B cell (primary cell): ENCODE data around the gene TRABD2A. TPM values are rescaled to one million over a fixed set of nuclear protein-coding genes. Genes with fewer than 3 reads are reported as not detected.

Source experiments
- ATAC-seq: fragments of 200-7000 bp; cut with Tn5 transposase; one replicate; pipeline ENCODE4 v1.10.0; 2021; ENCODE audit warnings: low read depth, mild to moderate bottlenecking, moderate number of reproducible peaks, moderate library complexity
- CTCF ChIA-PET: fragments of 350-600 bp; sonication (Branson Sonifier 250); formaldehyde crosslinking; loops from one replicate; lab custom pipeline; 2021; ENCODE audit warnings: antibody characterized with exemption, inconsistent platforms; lab: Charles Lee
- POLR2A ChIA-PET: fragments of 350-600 bp; sonication (Branson Sonifier 250); formaldehyde crosslinking; loops from one replicate; lab custom pipeline; 2021; ENCODE audit warnings: antibody characterized with exemption; lab: Charles Lee
- DNase-seq: peaks from one replicate; pipeline ENCODE4 v3.0.0; 2013
- H2AFZ ChIP-seq: 2 replicates; pipeline ENCODE4 v1.6.1; 2012; ENCODE audit warnings: mild to moderate bottlenecking, low read depth, low read length; ENCODE audit not compliant: insufficient read depth, poor library complexity, severe bottlenecking
- H3K27ac ChIP-seq, 2 donors: 1 replicate in 1 of 2; 2 replicates in 1 of 2; pipeline ENCODE4 v1.5.1; 2012 to 2013; ENCODE audit warnings: low read length in 2 of 2, mild to moderate bottlenecking in 2 of 2, moderate library complexity in 1 of 2
- H3K27me3 ChIP-seq, 4 experiments: fragments of 200-600 bp in 1 of 4; sonication (generic) in 1 of 4; replicated peaks in 1 of 4; 1 replicate in 2 of 4; 2 replicates in 2 of 4; pipeline versions ENCODE4 v1.6.1 to v1.7.0; 2013 to 2016; ENCODE audit warnings: low read length in 3 of 4, mild to moderate bottlenecking in 2 of 4, mixed read lengths in 1 of 4, moderate library complexity in 1 of 4; ENCODE audit not compliant: insufficient read depth in 4 of 4, control insufficient read depth in 3 of 4; ENCODE audit errors: control extremely low read depth in 1 of 4
- H3K36me3 ChIP-seq, 2 experiments: replicated peaks in 1 of 2; 1 replicate in 1 of 2; 2 replicates in 1 of 2; pipeline versions ENCODE4 v1.6.1 to v1.7.1; 2013; ENCODE audit warnings: low read length in 1 of 2; ENCODE audit not compliant: insufficient read depth in 2 of 2, control insufficient read depth in 1 of 2; ENCODE audit errors: control extremely low read depth in 1 of 2, extremely low read depth in 1 of 2
- H3K4me1 ChIP-seq, 2 donors: fragments of 200-600 bp in 1 of 2; sonication (generic) in 1 of 2; 1 replicate in 1 of 2; 2 replicates in 1 of 2; pipeline versions ENCODE4 v1.5.1 to v1.6.1; 2013 to 2017; ENCODE audit warnings: low read length in 2 of 2; ENCODE audit not compliant: control insufficient read depth in 2 of 2, insufficient read depth in 2 of 2
- H3K4me2 ChIP-seq: replicated peaks from 2 replicates; pipeline ENCODE3; 2012; ENCODE audit warnings: mild to moderate bottlenecking, low read depth, low read length; ENCODE audit not compliant: poor library complexity, severe bottlenecking
- H3K4me3 ChIP-seq, 5 experiments: fragments of 200-600 bp in 1 of 5; sonication (generic) in 1 of 5; 1 replicate in 3 of 5; 2 replicates in 2 of 5; pipeline versions ENCODE4 v1.5.1 to v1.7.0; 2011 to 2016; ENCODE audit warnings: low read length in 4 of 5, mild to moderate bottlenecking in 4 of 5, low read depth in 2 of 5, control low read depth in 1 of 5, moderate library complexity in 1 of 5; ENCODE audit not compliant: insufficient read depth in 1 of 5; ENCODE audit errors: control extremely low read depth in 1 of 5, extremely low read depth in 1 of 5
- H3K79me2 ChIP-seq: fragments of 200-600 bp; sonication (generic); one replicate; pipeline ENCODE4 v1.6.0; 2016; ENCODE audit warnings: low read length; ENCODE audit not compliant: control insufficient read depth, insufficient read depth
- H3K9ac ChIP-seq: fragments of 200-600 bp; sonication (generic); 2 replicates; pipeline ENCODE4 v1.6.1; 2017; ENCODE audit warnings: mild to moderate bottlenecking, low read length, moderate library complexity
- H3K9me3 ChIP-seq, 3 donors: one replicate each; pipeline versions ENCODE4 v1.6.1 to v1.7.1; 2013; ENCODE audit warnings: low read length in 2 of 3; ENCODE audit not compliant: control insufficient read depth in 2 of 3, insufficient read depth in 1 of 3; ENCODE audit errors: control extremely low read depth in 1 of 3
- H4K20me1 ChIP-seq: 2 replicates; pipeline ENCODE4 v1.6.0; 2012; ENCODE audit warnings: mild to moderate bottlenecking, low read length; ENCODE audit not compliant: insufficient read depth, control insufficient read depth, poor library complexity, severe bottlenecking
- H3K27ac Mint-ChIP-seq: one replicate; pipeline ENCODE4 v1.8.0; 2021; ENCODE audit warnings: mixed read lengths
- H3K27me3 Mint-ChIP-seq: one replicate; pipeline ENCODE4 v1.8.0; 2021; ENCODE audit warnings: mixed read lengths
- H3K4me1 Mint-ChIP-seq: one replicate; pipeline ENCODE4 v1.8.0; 2021; ENCODE audit warnings: mixed read lengths
- H3K4me3 Mint-ChIP-seq: one replicate; pipeline ENCODE4 v1.8.0; 2021; ENCODE audit warnings: mixed read lengths
- H3K9me3 Mint-ChIP-seq: one replicate; pipeline ENCODE4 v1.8.0; 2022; ENCODE audit warnings: mixed read lengths; ENCODE audit not compliant: insufficient read depth
- EZH2 ChIP-seq: IDR thresholded peaks from 2 replicates; pipeline ENCODE4 v1.6.1; 2012; ENCODE audit warnings: borderline replicate concordance, low read depth, mild to moderate bottlenecking, moderate library complexity, low read length; ENCODE audit not compliant: insufficient read depth, poor library complexity, severe bottlenecking
- WGBS: methylation state at CpG from one replicate; pipeline ENCODE4 v1.1.5; 2013; ENCODE audit warnings: missing lambda C conversion rate; ENCODE audit not compliant: insufficient coverage; 5-methylcytosine and 5-hydroxymethylcytosine counted together
- intact Hi-C: fragments of 100-400 bp; cut with micrococcal nuclease; formaldehyde crosslinking; loops from one replicate; pipeline ENCODE4 v1.10.0; 2022
- polyA plus RNA-seq: library from polyadenylated mRNA; depleted of rRNA; stranded (reverse); fragments of >200 nt; gene quantifications from 2 replicates; pipeline ENCODE4 v1.2.3, GENCODE V29; 2012
- total RNA-seq, 2 donors: library from RNA; stranded (reverse); fragments of 120-200 nt in 1 of 2; gene quantifications; 1 replicate in 1 of 2; 2 replicates in 1 of 2; pipeline versions ENCODE4 v1.2.3 to v1.2.4, GENCODE V29; 2013 to 2022
- TF ChIP-seq, protein P1 (sequence below): fragments of 200-600 bp; IDR thresholded peaks from one replicate; pipeline ENCODE4 v1.8.0; 2022; ENCODE audit warnings: antibody characterized with exemption, mild to moderate bottlenecking

The TRABD2A gene
- total and polyA plus RNA-seq, 2 donors (not counting 1 experiment from before 2014, with no cell fraction given) = 10.1 to 11.3 TPM

DNA sequence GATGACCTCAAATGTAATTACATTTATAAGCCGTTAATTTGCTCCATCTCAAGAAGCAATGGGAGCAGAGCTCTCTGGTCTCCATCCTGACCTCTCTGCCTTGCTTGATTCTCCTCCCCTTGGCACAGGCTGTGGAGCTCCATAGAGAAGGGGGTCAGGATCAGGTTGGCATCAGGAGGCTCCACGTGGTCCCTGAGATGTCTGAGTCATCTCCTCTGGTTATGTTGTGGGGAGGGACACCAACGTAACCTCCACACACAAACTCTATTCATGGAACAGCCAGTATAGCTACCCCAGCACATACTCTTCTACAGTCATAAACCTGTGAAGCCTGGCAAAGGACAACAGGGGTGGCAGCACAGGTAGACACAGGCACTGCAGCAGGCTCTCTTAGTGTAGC lies 29.0 kb downstream of the TRABD2A start:
- no peak overlapping the region for H3K27ac Mint-ChIP-seq
- no peaks in the 10 kb centered on the region for H3K27me3 ChIP-seq
- H2AFZ ChIP-seq = no peak overlapping the region
- intact Hi-C loops = no loop called here
- H3K27ac ChIP-seq = no peak overlapping the region
- ATAC-seq (no peak), DNase-seq (no peak)
- H3K79me2 ChIP-seq = peaks cover 22% of the 10 kb centered on the region
- no peak overlapping the region for H3K4me3 Mint-ChIP-seq
- CTCF ChIA-PET = no interaction called here
- H3K9me3 Mint-ChIP-seq = no peaks in the 10 kb centered on the region
- H3K36me3 ChIP-seq = no peaks in the 10 kb centered on the region
- POLR2A ChIA-PET = no interaction called here
- H4K20me1 ChIP-seq = no peaks in the 10 kb centered on the region
- TF ChIP-seq, protein P1, sequence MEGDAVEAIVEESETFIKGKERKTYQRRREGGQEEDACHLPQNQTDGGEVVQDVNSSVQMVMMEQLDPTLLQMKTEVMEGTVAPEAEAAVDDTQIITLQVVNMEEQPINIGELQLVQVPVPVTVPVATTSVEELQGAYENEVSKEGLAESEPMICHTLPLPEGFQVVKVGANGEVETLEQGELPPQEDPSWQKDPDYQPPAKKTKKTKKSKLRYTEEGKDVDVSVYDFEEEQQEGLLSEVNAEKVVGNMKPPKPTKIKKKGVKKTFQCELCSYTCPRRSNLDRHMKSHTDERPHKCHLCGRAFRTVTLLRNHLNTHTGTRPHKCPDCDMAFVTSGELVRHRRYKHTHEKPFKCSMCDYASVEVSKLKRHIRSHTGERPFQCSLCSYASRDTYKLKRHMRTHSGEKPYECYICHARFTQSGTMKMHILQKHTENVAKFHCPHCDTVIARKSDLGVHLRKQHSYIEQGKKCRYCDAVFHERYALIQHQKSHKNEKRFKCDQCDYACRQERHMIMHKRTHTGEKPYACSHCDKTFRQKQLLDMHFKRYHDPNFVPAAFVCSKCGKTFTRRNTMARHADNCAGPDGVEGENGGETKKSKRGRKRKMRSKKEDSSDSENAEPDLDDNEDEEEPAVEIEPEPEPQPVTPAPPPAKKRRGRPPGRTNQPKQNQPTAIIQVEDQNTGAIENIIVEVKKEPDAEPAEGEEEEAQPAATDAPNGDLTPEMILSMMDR = no peak
- peaks cover 16 to 18% of the 10 kb centered on the region in 2 donors for H3K4me1 ChIP-seq
- no peaks in the 10 kb centered on the region for H3K27me3 Mint-ChIP-seq
- no peak overlapping the region for H3K9ac ChIP-seq
- H3K4me3 ChIP-seq = no peak overlapping the region
- WGBS = 60% methylated on average over 1 of the region's 3 CpGs
- H3K4me2 ChIP-seq = no peak overlapping the region
- H3K9me3 ChIP-seq = peaks cover 0 to 18% (median 10%) of the 10 kb centered on the region in 3 donors
- H3K4me1 Mint-ChIP-seq = peaks cover 21% of the 10 kb centered on the region

DNA sequence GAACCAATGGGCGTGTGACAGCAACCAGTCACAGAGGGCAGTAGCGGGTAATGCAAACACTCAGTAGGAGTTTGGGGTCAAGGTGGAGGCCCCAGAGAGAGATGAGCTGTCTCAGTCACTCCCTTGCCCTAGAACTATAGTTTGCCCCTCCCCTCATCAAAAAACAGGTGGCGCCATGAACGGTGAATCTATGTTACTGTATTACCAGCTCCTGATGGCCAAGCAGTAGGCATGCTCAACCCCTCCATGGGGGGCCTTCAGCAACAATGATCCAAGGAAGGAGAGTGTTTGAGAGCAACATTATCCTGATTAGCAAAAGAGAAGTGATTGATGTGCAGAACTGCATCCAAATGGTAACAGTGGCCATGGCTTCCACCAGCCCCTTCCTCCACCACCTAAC lies 30.4 kb downstream of the TRABD2A start:
- Histone ChIP-seq H3K9me3 (peaks cover 0 to 18% (median 10%) of the 10 kb centered on the region in 3 donors), H3K27ac (no peak overlapping the region), H3K27me3 (no peaks in the 10 kb centered on the region), H2AFZ (no peak overlapping the region), H3K36me3 (no peaks in the 10 kb centered on the region), H4K20me1 (no peaks in the 10 kb centered on the region), H3K4me3 (no peak overlapping the region), H3K4me1 (peaks cover 25% of the 10 kb centered on the region in 2 donors), H3K79me2 (peaks cover 21% of the 10 kb centered on the region), H3K9ac (no peak overlapping the region), H3K4me2 (no peak overlapping the region)
- ChIA-PET CTCF (no interaction called here), POLR2A (no interaction called here)
- no peak overlapping the region for H3K27ac Mint-ChIP-seq
- ATAC-seq (no peak), DNase-seq (no peak)
- TF ChIP-seq, protein P1 = no peak
- no peak for TF ChIP-seq EZH2
- no peak overlapping the region for H3K4me3 Mint-ChIP-seq
- H3K4me1 Mint-ChIP-seq = peaks cover 28% of the 10 kb centered on the region
- H3K9me3 Mint-ChIP-seq = no peaks in the 10 kb centered on the region
- H3K27me3 Mint-ChIP-seq = no peaks in the 10 kb centered on the region
- 86% methylated on average over 2 of the region's 4 CpGs for WGBS
- intact Hi-C loops = no loop called here
